HG03442 (cell line): ENCODE measurements around the gene BMAL1.
A peak's percentile ranks its signal among the peaks of the same experiment; 100 is the strongest.

Experiments
- ATAC-seq: cut with Tn5 transposase; IDR thresholded peaks from one replicate; pipeline ENCODE4 v1.9.1; 2021; ENCODE audit warnings: mild to moderate bottlenecking, moderate library complexity; ENCODE audit not compliant: unreplicated experiment

Gene BMAL1

DNA sequence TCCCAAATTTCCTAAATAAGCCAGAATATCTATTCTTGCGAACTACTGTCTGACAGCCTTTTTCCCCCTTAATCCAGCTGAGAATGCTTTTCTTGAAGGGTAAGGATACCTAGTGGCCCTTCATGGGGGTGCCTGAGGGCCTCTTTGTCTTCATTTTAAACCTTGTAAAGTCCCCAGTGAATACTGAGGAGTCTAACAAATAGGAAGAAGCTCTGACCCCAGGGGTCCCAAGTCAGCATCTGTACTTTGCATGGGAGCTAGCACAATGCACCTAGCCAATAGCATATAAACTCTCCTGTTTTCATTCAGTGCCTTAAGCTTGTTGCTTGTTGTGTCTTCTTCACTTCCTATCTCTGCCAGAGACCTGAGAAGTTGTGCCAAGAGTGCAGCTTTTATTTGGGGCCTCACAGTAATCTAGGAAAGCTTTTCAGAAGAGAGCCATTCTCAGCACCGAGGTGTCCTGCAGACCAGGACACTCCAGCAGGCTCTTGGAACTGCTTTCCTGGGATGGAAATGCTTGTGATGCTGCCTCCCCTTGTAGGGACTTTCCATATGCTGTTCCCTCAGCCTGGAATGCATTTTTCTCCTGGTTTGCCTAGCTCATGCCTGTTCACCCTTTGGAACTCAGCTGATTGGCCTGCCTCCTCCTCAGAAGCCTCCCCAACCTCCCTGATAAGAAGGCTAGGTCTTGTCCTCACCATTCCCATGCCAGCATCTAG lies 37.2 kb downstream of the BMAL1 start:
- no peak for ATAC-seq

DNA sequence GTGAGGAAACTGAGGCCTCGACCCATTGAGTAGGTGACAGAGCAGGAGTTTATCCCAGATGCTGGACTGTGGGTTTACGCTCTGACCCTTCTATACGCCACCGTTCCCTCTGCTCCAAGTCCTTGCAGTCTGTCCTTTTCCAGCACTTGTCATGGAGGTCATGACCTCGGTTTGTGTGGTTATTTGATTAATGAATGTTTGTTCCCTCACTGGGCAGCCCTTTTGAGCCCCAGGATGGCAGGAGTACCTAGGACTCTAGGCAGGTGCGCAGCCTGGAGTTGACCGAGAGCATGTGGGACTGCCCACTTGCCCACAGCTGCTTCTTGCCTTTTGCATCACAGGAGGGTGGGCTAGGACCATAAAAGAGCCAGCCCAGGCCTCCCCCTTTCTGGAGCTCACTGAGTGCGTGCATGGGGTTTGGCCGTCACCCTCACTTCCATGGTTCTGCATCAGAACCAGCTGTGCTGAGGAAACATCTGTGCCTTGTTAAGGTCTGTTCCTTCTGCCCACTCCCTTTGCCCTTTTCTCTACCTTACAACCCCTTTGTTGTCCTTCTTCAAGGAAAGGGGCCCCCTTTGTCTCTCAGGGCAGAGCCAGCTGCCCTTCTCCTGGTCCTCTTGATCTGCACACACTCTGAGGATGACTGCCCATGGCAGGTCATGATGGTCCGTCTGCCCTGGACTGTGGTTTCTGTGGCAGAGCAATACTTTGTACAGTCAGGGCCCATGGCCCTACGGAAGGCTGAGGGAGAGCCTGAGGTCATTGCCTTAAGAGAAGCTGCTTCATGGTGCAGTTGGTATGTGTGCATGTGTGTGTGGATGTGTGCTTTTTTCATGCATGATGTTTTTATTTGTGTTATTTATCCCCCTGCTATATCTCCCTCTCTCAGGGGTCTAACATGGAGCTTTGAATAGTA lies 38.2 kb downstream of the BMAL1 start:
- ATAC-seq, result peak; percentile 24

DNA sequence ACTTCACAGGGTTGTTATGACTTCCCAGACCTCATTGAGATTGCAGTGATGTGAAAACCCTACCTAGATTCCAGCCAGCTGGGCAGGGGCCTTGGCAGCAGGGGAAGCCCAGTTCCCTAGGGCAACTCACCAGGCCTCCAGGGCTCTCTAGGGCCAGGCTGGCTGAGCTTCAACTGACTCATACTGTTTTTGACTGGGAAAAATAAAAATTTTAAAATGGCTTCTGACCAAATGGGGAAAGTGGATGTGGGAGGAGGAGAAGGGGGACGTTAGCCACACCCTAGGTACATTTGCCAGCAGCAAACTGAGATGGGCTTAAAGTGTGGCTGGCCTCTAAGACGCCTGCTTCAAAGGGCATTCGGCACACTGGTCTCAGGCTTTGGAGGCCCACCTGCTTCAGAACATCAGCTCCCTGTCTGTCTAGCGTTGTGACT lies 39.0 kb downstream of the BMAL1 start:
- peak; percentile 51 for ATAC-seq

DNA sequence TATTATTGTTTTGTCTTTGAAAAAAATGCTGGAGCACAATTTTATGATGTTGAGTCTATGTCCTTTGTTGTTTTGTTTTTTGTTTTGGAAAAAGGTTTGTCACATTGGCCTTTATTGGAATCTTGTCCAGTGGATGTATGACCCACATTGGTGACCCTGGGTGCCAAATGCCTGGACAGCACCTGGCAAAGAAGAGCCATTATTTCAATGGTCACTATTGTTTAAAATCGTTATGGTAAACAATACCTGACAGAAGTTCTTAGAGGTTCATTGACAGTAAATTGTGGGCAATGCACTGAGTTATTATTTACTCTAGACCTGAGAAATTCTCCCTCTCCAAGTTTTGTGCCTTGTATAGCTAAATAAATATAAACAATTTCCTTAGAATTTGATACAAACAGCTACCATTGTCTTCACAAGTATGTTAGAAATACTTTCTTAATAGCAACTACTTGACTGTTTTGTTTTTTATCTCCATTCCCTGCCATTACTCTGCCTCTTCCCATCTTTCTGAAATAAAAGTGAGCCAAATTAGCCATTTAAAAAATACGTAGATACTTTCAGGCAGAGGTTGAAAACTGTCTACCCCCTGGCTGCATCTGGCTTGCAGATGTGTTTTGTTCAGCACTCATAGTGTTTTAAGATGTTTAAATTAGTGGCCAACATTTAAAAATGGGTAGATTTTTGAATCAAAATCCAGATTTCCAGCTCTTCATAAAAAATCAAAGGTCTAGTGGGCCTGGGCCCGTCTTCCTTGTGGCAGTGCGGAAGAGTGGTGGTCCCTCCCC lies 39.9 kb downstream of the BMAL1 start:
- no peak for ATAC-seq

DNA sequence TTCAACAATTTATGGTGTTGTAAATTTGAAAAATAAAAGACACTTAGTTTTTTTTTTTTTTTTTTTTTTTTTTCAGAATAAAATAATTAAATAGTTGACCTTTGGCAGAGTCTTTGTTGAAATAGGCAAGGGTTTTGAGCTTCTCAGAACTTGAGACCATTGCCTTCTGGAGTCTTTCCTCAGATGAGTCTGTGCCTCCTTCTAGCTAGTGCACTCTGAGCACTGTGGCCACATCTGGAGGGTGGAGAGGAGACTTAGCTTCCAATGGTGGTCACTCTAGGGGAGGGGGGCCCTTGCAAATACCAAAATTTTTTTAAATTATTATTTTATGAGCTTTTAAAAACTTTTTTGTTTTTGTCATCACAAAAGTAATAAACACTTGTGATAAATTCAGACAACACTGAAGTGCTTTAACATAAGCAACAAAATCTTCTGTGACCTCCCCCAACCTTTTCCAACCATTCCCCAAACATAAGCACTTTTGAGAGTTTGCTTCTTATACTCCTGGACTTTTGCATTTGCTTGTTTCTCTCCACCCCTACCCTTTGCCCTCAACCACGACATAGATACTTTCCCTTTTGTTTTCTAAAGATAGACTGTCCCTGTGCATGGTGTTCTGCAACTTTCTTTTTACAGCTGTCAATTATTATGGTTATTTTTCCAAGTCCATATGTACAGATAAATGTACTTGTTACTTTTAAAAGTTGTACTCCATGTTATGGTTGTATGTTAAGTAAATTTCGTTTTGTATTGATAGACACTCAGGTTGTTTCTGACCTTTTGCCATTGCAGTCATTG lies 41.1 kb downstream of the BMAL1 start:
- peak; percentile 60 for ATAC-seq

DNA sequence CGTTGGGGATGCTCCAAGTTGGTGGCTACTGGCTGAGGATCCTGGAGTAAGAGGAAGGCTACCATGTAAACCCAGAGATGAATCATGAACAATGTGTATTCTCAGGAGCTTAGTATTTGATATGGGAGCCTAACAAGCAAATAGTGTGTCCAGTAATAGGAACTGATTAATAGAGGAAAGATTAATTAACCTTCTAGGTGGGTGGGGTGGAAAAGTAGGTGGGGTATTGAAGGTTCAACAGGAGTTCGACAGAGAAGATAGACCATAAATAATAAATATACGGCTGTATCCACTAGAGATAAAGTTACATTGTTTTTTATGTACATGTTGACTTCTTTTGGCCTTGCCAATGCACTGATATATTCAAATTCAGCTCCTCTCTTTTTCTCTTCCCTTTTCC lies 43.1 kb downstream of the BMAL1 start:
- ATAC-seq, result no peak

DNA sequence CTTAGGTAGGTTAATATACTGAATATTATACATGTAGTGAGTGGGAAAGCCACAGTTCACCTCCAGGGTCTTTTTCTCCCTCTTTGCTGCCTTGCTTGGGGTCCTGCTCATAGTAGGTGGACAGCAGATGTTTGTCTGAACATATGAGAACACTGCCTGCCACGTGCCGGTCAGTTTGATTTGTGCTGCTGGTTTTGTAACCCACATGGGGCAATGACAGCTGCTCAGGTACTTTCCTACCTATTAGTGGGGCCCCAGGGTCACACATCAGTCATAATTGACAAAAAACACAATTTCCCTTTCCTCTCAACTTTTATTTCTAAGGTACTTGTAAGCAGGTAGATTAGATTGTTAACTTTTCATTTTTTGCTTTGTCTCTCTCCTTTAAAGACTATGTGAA lies 43.8 kb downstream of the BMAL1 start:
- no peak for ATAC-seq

DNA sequence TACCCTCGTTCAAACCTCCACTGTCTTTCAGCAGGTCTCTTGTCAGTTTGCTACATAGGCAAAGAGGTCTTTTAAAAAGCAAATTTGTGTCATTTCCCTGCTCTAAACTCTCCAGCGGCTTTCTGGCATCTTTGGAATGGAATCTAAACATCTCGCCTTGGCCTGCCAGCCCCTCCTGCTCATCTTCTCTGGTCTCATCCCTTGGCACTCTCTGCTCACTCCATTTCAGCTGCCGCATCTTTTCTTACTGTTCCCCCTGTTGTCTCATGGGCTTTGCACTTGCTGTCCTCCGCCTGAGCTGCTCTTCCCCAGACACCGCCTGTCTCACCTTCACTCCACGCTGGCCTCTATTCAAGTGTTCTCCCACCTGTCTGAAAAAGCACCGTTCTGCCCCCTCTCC lies 46.6 kb downstream of the BMAL1 start:
- no peak for ATAC-seq

DNA sequence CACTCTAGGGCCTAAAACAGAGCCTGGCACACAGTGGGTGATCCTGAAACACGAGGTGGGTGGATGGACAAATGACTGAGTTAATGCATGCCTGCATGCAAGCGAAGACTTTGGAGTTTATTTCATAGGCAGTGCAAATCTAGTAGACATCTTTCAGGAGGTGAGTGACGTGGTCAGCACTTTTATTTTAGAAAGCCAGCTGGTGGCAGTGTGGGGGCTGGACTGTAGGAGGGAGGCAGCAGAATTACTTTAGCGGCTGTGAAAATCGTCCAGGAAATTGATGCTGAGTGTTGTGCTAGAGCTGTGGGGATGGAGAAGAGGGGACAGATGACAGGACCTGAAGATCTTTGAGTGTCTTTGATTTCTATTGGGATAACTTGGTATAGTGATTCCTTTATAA lies 47.1 kb downstream of the BMAL1 start:
- ATAC-seq, result no peak

DNA sequence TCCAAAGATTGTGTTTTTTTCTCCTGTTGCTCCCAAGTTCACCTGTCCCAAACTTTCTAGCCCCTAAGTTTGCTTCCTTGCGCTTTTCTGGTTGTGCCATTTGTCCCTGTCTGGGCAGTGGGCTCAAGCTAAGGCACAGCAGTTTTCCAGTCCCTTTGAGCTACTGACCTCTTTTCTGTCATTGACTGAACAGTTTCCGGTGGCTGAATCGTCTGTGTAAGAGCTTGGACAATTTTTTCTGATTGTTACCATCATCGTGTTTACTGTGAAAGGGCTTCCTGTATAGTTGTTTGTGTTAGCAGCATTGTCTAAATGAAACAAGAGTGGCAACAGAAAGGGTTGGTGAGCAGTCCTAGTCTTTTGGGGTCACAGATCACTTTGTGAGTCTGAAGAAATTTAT lies 49.8 kb downstream of the BMAL1 start:
- no peak for ATAC-seq

DNA sequence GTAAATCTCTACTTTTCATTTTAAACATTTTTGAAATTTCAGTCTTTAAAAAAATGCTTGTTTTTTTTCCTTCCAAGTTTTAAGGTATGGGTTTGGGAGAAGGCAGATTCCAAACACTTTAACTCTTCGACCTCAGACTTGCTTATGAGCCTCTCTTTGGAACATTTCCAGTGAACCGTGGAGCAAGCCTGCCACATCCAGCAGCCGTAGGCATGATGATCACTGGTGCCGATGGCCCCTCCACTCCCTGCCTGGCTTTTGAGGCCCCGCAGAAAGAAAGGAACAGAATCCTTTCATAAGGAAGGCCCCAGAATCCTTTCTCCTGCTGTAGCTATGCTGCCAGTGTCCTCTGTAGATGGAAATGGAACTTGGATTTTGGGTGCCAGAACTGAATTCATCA lies 50.7 kb downstream of the BMAL1 start:
- no peak for ATAC-seq

DNA sequence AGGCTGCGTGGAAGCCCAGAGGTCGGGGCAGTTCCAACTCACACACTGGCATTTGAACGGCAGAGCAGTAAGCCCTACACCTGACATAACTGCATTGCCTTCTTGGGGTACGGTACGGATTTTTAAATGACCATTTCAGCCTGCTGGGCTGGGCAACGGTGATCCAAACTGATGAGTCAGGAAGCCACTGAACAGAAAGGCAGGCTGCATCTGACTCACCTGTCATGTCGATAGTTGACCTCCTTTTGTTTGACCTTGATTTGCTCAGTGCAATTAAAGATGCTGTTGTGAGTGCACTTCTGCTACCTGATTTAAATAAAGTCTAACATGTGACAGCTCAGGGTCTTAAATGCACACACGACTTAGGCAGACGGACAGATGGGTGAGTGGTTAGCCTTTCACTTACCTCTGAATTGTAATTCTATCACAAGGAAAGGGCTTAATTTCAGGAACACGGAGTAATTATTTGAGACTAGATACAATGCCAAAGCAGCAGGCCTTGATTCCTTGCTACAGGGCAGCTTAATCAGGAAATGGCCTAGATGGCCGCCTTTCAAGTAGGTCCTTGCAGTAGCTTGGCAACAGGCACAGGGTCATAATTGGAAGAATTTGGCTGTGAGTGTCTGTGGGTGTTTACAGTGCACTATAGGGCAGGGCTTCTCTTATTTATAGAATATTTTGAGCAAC lies 52.2 kb downstream of the BMAL1 start:
- no peak for ATAC-seq

DNA sequence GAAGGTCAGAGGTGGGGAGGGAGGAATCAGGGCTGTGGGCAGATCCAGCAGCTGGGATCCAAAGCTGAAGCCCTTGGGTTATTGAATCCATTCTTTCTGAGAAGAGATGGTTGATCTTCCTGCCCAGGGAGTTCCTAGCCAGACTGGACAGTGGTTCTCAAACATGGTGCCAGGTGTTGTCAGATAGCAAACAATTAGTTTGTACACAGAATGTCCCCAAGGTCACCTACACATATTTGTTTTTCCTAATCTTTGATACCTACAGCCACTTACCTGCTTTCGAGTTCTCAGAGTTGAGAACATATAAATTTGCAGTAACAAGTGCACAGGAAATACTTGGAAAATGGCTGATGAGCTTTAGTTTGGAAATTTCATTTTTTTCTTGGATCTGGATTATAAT lies 54.5 kb downstream of the BMAL1 start:
- ATAC-seq, result no peak

DNA sequence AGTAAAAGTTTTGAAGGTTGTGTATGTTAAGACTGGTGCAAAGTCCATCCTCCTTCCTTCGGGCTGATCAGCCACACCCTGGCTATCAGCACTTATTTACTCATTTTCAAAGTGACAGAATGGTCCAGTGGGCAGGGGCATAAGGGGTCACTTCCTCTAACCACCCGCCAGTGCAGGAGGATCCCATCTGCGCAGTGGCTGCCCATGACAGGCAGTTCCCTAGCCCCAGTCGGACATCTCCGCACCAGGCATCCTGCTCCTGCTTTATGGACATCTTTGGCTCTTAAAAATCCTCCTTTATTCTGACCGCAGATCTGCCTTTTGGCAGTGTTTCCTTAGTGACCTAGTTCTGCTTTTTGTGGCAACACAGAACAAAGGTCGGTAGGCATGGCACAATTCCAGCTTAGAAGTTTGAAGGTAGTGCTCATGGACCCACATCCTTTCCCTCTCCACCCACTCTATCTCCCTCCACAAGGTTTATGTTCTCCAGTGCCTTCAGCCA lies 55.9 kb downstream of the BMAL1 start:
- ATAC-seq, result no peak

DNA sequence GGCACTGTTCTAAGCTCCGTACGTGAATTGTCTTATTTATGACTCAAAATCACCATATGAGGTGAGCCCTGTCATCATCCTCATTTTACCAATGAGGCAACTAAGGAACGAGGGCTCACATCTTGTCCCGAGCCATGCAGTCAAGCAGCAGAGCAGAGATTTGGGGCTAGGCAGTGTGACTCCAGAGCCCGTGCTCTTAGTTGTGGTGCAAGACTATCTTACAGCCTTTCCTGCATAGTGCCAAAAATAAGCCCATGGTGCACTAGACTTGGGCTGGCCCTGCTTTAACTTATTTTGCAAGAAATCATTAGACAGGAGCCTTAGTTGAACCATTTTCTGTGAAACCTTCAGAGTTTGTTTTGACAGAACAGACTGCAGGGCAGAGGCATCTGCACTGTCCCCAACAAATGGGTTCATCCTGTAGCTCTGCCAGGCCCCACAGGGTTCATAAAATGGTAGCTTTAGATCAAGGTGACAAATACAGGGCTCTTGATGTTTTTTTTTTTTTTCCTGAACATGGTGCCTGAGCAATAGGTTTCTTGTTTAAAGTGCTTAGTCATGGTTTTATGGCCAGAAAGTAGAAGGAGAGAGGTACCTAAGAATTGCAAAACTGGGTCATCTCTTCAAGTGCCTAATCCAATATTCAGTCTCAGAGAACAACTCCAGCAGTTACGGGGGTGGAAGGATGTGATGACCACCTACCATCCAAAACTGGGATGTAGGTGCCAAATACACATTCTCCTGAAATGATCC lies 56.6 kb downstream of the BMAL1 start:
- no peak for ATAC-seq

DNA sequence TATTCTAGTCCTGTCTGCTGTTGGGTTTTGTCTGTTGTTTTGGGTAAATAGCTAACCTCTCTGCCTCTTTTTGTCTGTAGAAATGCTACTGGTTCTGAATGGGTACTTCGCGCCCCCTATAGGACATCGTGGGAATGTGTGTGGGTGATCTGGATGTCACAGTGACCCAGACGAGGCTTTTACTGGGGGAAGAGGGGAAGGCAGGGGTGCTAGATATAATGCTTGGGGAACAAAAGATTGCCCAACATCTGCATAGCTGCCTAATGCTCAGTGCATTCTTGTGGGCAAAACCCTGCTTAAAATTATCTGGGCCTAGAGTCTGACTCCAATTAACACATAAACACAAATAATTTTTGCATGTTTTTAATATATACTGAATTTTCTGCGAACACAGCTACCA lies 57.7 kb downstream of the BMAL1 start:
- peak; percentile 34 for ATAC-seq

DNA sequence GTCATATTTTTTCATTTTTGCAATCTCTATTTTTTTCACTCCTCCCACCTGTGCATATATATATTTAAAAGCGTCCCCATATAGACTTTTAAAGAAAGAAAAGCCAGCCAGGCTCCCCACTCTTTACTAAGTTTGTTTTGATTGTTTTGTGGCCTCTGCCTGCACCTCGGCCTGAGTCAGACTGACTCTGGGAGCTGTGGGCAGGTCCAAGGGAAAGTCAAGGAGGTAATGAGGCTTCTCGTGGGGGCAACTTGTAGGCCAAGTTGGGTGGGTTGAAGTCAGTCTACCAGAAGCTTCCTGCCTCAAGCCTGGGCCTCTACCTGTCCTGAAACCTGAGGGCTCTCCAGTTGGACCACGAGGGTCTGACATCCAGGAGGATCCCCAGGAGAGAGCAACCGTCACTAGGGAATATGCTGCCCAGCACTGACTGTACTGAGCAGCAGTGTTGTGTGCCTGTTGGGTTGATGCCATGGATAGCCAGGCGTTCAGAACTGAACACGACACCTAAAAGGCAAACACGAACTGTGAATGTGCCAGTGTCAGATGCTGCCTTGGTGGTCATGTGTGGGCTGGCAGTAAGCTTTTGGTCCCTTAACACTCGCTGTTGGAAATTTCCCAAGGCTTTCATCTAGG lies 58.8 kb downstream of the BMAL1 start:
- ATAC-seq, result no peak

DNA sequence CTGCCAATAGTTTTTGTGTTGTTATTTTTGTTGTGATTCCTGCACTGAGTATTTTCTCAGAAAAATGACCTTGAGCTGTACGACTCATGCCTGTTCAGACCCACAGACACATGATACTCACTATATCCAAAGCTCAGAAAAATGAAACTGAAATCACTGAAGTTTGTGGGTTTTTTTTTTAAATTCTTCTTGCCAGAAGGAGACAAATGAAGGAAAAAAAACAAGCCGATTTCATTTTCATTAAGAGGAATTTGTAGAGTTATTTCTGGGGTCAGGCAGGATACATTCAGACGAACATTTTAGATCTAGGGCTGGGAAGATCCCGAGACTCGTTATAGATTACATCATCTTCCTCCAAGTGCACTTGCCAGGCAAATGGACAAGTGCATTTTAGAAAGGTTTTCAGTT lies 60.4 kb downstream of the BMAL1 start:
- ATAC-seq, result no peak
